Measurements from ENCODE around the gene LMBR1.

- TF ChIP-seq CTCF (IDR thresholded peaks at IDR 0.05; ENCODE audit: poor library complexity) (no peak), EZH2 (IDR thresholded peaks at IDR 0.05; ENCODE audit: borderline replicate concordance) (no peak), EZH2phosphoT487 (IDR thresholded peaks at IDR 0.05; ENCODE audit: low read depth, severe bottlenecking, unreplicated experiment) (no peak)
Observed at GRCh38 chr7:156682928-156683327, 210.1 kb downstream of the LMBR1 start.
